Measurements from ENCODE around the gene SEMG1.

DNA sequence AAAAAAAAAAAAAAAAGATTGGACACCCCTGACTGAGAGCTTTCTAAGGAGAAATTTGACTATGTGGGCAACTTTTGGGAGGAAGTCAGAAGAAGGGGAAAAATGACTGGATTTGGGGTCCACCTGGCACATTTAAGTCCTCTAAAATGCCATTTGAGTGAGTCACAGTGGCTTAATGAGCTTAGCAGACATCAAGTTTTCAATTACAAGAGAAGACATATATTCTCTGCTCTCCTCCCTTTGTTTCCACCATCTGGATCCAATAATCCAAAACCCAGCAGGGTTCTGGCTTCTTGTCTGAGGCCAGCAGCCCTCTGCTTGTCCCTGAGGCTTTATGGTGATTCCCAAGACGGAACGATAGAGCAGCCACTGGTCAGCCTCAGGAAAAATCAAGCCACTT is 25.2 kb upstream of the SEMG1 start:
- TF ChIP-seq, protein P1, sequence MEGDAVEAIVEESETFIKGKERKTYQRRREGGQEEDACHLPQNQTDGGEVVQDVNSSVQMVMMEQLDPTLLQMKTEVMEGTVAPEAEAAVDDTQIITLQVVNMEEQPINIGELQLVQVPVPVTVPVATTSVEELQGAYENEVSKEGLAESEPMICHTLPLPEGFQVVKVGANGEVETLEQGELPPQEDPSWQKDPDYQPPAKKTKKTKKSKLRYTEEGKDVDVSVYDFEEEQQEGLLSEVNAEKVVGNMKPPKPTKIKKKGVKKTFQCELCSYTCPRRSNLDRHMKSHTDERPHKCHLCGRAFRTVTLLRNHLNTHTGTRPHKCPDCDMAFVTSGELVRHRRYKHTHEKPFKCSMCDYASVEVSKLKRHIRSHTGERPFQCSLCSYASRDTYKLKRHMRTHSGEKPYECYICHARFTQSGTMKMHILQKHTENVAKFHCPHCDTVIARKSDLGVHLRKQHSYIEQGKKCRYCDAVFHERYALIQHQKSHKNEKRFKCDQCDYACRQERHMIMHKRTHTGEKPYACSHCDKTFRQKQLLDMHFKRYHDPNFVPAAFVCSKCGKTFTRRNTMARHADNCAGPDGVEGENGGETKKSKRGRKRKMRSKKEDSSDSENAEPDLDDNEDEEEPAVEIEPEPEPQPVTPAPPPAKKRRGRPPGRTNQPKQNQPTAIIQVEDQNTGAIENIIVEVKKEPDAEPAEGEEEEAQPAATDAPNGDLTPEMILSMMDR (IDR thresholded peaks at IDR 0.05) = no peak
- TF ChIP-seq EZH2 (IDR thresholded peaks at IDR 0.05) = no peak
- TF ChIP-seq EZH2phosphoT487 (IDR thresholded peaks at IDR 0.05) = no peak

Data from neural progenitor cell (in vitro differentiated cells).